H9 (cell line): Measurements from ENCODE around the gene NUP37. TPM values are rescaled to one million over a fixed set of nuclear protein-coding genes. Genes with fewer than 3 reads are reported as not detected.
A peak's percentile ranks its signal among the peaks of the same experiment; 100 is the strongest.

Source experiments
- DNase-seq: peaks from one replicate; pipeline ENCODE4 v3.0.0-alpha.2; 2017
- H2AFZ ChIP-seq: one replicate; pipeline ENCODE4 v1.6.1; 2013; ENCODE audit warnings: mild to moderate bottlenecking, low read length, control low read depth, moderate library complexity
- H2AK5ac ChIP-seq: 2 replicates; pipeline ENCODE4 v1.6.1; 2013; ENCODE audit warnings: low read length, control low read depth, mixed read lengths; ENCODE audit not compliant: insufficient read length
- H2BK120ac ChIP-seq: one replicate; pipeline ENCODE4 v1.6.1; 2013; ENCODE audit warnings: low read depth, mild to moderate bottlenecking, low read length, control low read depth, inconsistent platforms; ENCODE audit not compliant: poor library complexity, severe bottlenecking
- H2BK12ac ChIP-seq: 2 replicates; pipeline ENCODE4 v1.6.1; 2013; ENCODE audit warnings: low read length, control low read depth, mixed read lengths, low read depth; ENCODE audit not compliant: insufficient read length
- H2BK15ac ChIP-seq: 2 replicates; pipeline ENCODE4 v1.6.1; 2013; ENCODE audit warnings: low read depth, low read length, control low read depth
- H2BK20ac ChIP-seq: one replicate; pipeline ENCODE4 v1.6.1; 2013; ENCODE audit warnings: low read depth, mild to moderate bottlenecking, low read length, control low read depth, inconsistent platforms; ENCODE audit not compliant: poor library complexity, severe bottlenecking
- H2BK5ac ChIP-seq: 2 replicates; pipeline ENCODE4 v1.6.1; 2013; ENCODE audit warnings: low read length, control low read depth, mixed read lengths; ENCODE audit not compliant: insufficient read length
- H3K14ac ChIP-seq: 2 replicates; pipeline ENCODE4 v1.6.1; 2013; ENCODE audit warnings: low read length, control low read depth; ENCODE audit not compliant: insufficient read depth
- H3K18ac ChIP-seq: 2 replicates; pipeline ENCODE4 v1.6.1; 2013; ENCODE audit warnings: low read depth, mild to moderate bottlenecking, mixed read lengths, low read length, control low read depth; ENCODE audit not compliant: insufficient read length
- H3K23ac ChIP-seq: 2 replicates; pipeline ENCODE4 v1.6.1; 2013; ENCODE audit warnings: low read length, control low read depth, mixed read lengths, low read depth; ENCODE audit not compliant: insufficient read length
- H3K23me2 ChIP-seq: 2 replicates; pipeline ENCODE4 v1.6.1; 2013; ENCODE audit warnings: low read depth, mild to moderate bottlenecking, mixed read lengths, low read length, control low read depth; ENCODE audit not compliant: insufficient read length, poor library complexity, severe bottlenecking
- H3K27ac ChIP-seq: 2 replicates; pipeline ENCODE4 v1.5.1; 2013; ENCODE audit warnings: low read length, control low read depth, mixed read lengths, low read depth; ENCODE audit not compliant: insufficient read length
- H3K27me3 ChIP-seq: 2 replicates; pipeline ENCODE4 v1.6.1; 2013; ENCODE audit warnings: low read length, control low read depth, inconsistent platforms; ENCODE audit not compliant: insufficient read depth
- H3K4ac ChIP-seq: 2 replicates; pipeline ENCODE4 v1.6.1; 2013; ENCODE audit warnings: low read depth, mild to moderate bottlenecking, control low read depth, inconsistent platforms, low read length, moderate library complexity
- H3K4me1 ChIP-seq: 2 replicates; pipeline ENCODE4 v1.6.1; 2013; ENCODE audit warnings: low read length, control low read depth, inconsistent platforms; ENCODE audit not compliant: insufficient read depth
- H3K4me2 ChIP-seq: 2 replicates; pipeline ENCODE4 v1.6.1; 2013; ENCODE audit warnings: low read length, control low read depth, mixed read lengths; ENCODE audit not compliant: insufficient read length, insufficient read depth
- H3K56ac ChIP-seq: 2 replicates; pipeline ENCODE4 v1.6.1; 2013; ENCODE audit warnings: low read depth, mild to moderate bottlenecking, mixed read lengths, low read length, control low read depth; ENCODE audit not compliant: insufficient read length
- H3K79me1 ChIP-seq: 2 replicates; pipeline ENCODE4 v1.6.1; 2013; ENCODE audit warnings: low read depth, mild to moderate bottlenecking, moderate library complexity, low read length, control low read depth, inconsistent platforms; ENCODE audit not compliant: insufficient read depth, poor library complexity, severe bottlenecking
- H3K79me2 ChIP-seq: 2 replicates; pipeline ENCODE4 v1.6.1; 2013; ENCODE audit warnings: low read length, control low read depth, inconsistent platforms; ENCODE audit not compliant: insufficient read depth
- H3K9ac ChIP-seq: 2 replicates; pipeline ENCODE4 v1.6.1; 2013; ENCODE audit warnings: low read length, control low read depth, mixed read lengths; ENCODE audit not compliant: insufficient read length; ENCODE audit errors: extremely low read depth
- H3K9me3 ChIP-seq: one replicate; pipeline ENCODE4 v1.6.1; 2013; ENCODE audit warnings: low read depth, low read length, inconsistent platforms; ENCODE audit not compliant: control insufficient read depth
- H3T11ph ChIP-seq: one replicate; pipeline ENCODE4 v1.6.1; 2013; ENCODE audit warnings: mild to moderate bottlenecking, low read length, control low read depth, inconsistent platforms
- H4K20me1 ChIP-seq: one replicate; pipeline ENCODE4 v1.6.1; 2013; ENCODE audit not compliant: control insufficient read depth, insufficient read length, insufficient read depth
- H4K5ac ChIP-seq: 2 replicates; pipeline ENCODE4 v1.6.1; 2013; ENCODE audit warnings: low read depth, mild to moderate bottlenecking, mixed read lengths, low read length, control low read depth; ENCODE audit not compliant: insufficient read length
- H4K8ac ChIP-seq: replicated peaks from 2 replicates; pipeline ENCODE4 v1.6.1; 2013; ENCODE audit warnings: low read length, control low read depth, mixed read lengths, low read depth; ENCODE audit not compliant: insufficient read length
- H4K91ac ChIP-seq: 2 replicates; pipeline ENCODE4 v1.6.1; 2013; ENCODE audit warnings: low read depth, mild to moderate bottlenecking, moderate library complexity, mixed read lengths, low read length, control low read depth; ENCODE audit not compliant: insufficient read length
- H3K27ac Mint-ChIP-seq, 3 experiments: 2 replicates in 2 of 3; 3 replicates in 1 of 3; pipeline ENCODE4 v1.8.0; 2020 to 2021; ENCODE audit warnings: mixed read lengths in 3 of 3, mild to moderate bottlenecking in 1 of 3, moderate library complexity in 1 of 3
- H3K27me3 Mint-ChIP-seq: 2 replicates; pipeline ENCODE4 v1.8.0; 2021; ENCODE audit warnings: low read depth, mild to moderate bottlenecking, moderate library complexity, mixed read lengths
- H3K36me3 Mint-ChIP-seq, 3 experiments: 2 replicates in 2 of 3; 3 replicates in 1 of 3; pipeline ENCODE4 v1.8.0; 2020 to 2021; ENCODE audit warnings: low read depth in 3 of 3, mixed read lengths in 3 of 3; ENCODE audit not compliant: insufficient read depth in 1 of 3
- H3K4me1 Mint-ChIP-seq, 2 experiments: 2 replicates each; pipeline ENCODE4 v1.8.0; 2020; ENCODE audit warnings: mixed read lengths in 2 of 2
- H3K4me3 Mint-ChIP-seq, 2 experiments: 2 replicates in 1 of 2; 3 replicates in 1 of 2; pipeline ENCODE4 v1.8.0; 2020 to 2021; ENCODE audit warnings: mild to moderate bottlenecking in 2 of 2, mixed read lengths in 2 of 2, moderate library complexity in 1 of 2
- H3K9me3 Mint-ChIP-seq, 2 experiments: 2 replicates in 1 of 2; 3 replicates in 1 of 2; pipeline ENCODE4 v1.8.0; 2020; ENCODE audit warnings: mild to moderate bottlenecking in 2 of 2, mixed read lengths in 2 of 2, moderate library complexity in 1 of 2
- CTCF ChIP-seq: fragments of 200-600 bp; sonication (generic); conservative IDR thresholded peaks from 3 replicates; pipeline ENCODE4 v1.8.0; 2021; ENCODE audit warnings: antibody characterized with exemption, mild to moderate bottlenecking
- WGBS: extraction: QIAGEN DNeasy Blood & Tissue Kit; methylation state at CpG from one replicate; pipeline ENCODE4 v1.1.7; 2013; ENCODE audit warnings: missing lambda C conversion rate, low lambda C conversion rate, mixed read lengths; ENCODE audit not compliant: insufficient read length; ENCODE audit errors: extremely low coverage; 5-methylcytosine and 5-hydroxymethylcytosine counted together
- total RNA-seq: library from RNA; stranded (reverse); gene quantifications from 2 replicates; pipeline ENCODE4 v1.2.1, GENCODE V29; 2021

NUP37 gene
- total RNA-seq, 1 experiment from 2014 or later: 62.5 TPM

GRCh38 chr12:102114212-102114611, 5.7 kb downstream of the NUP37 start:
- no peak for DNase-seq
- no peak overlapping the region for H2AFZ ChIP-seq
- Mint-ChIP-seq H3K4me1 (peaks cover 19 to 20% of the 10 kb centered on the region in 2 experiments), H3K27me3 (no peaks in the 10 kb centered on the region; the same call in 1 of the 2 replicates), H3K4me3 (no peak overlapping the region), H3K9me3 (no peaks in the 10 kb centered on the region), H3K27ac (peak overlapping the region in 1 of 3 experiments; percentile 81; a peak in 3 of 7 replicates), H3K36me3 (peaks cover 21 to 46% (median 46%) of the 10 kb centered on the region in 3 experiments; a peak in 6 of 7 replicates)
- no peak overlapping the region for H2BK15ac ChIP-seq
- no peak overlapping the region for H3K9ac ChIP-seq
- no peak for TF ChIP-seq CTCF
- no peaks in the 10 kb centered on the region for H3K27me3 ChIP-seq
- no peak overlapping the region for H3K14ac ChIP-seq
- H4K8ac ChIP-seq: no peak overlapping the region
- no peak overlapping the region for H4K5ac ChIP-seq
- H3K18ac ChIP-seq: no peak overlapping the region
- no peak overlapping the region for H2BK12ac ChIP-seq
- no peak overlapping the region for H2BK120ac ChIP-seq
- no peaks in the 10 kb centered on the region for H4K20me1 ChIP-seq
- no peaks in the 10 kb centered on the region for H3K9me3 ChIP-seq
- no peak overlapping the region for H2BK5ac ChIP-seq
- H2AK5ac ChIP-seq: no peak overlapping the region
- H3K23me2 ChIP-seq: no peaks in the 10 kb centered on the region
- no peak overlapping the region for H4K91ac ChIP-seq
- H3K27ac ChIP-seq: no peak overlapping the region
- no peak overlapping the region for H3K56ac ChIP-seq
- H2BK20ac ChIP-seq: no peak overlapping the region
- no peak overlapping the region for H3K4ac ChIP-seq
- no peak overlapping the region for H3T11ph ChIP-seq
- H3K23ac ChIP-seq: no peak overlapping the region
- no CpG with 5 or more reads among the region's 2 CpGs for WGBS
- no peaks in the 10 kb centered on the region for H3K79me1 ChIP-seq
- no peaks in the 10 kb centered on the region for H3K79me2 ChIP-seq
- no peaks in the 10 kb centered on the region for H3K4me1 ChIP-seq
- H3K4me2 ChIP-seq: no peak overlapping the region
